Measurements from ENCODE around the gene RPRD2. TPM values are rescaled to one million over a fixed set of nuclear protein-coding genes. Genes with fewer than 3 reads are reported as not detected.

The RPRD2 gene
- total RNA-seq, 1 donor from 2014 or later, result 26.0 TPM

DNA sequence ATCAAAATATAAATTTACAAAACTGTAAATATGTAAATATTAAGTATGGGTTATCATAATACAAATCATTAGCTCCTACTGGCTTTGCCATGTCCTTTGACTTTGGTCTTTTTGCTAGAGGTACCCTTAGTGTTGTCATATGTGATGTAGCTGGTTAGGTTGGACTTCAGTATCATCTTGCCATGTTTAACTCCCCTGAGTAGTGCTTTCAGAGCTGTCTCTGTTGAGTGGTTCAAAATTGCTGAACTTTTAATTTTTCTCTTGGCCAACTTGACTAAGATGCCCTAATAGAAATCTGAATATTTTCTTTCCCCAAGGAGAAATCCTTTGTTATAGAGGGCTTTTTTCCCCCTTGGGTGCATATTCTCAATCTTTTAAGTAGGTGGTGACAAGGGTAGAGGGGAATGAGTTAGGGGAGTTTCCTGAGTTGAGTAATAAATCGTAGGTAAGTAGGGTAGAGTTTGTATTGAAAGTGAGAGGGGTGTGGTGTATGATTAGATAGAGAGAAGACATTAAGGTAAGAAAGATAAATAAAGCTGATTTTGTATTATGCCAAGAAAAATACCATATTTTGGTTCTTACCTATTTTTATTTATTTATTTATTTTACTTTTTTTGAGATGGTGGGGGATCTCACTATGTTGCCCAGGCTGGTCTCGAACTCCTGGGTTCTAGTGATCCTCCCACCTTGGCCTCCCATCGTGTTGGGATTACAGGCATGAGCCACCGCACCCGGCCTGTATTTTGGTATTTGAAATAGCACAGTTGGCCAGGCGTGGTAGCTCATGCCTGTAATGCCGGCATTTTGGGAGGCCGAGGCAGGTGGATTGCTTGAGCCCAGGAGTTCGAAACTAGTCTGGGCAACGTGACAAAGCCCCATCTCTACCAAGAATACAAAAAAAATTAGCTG is 21.8 kb downstream of the RPRD2 start:
- Mint-ChIP-seq H3K36me3 (ENCODE audit: low read depth, unreplicated experiment) (no peaks in the 10 kb centered on the region), H3K27me3 (ENCODE audit: low read depth, unreplicated experiment) (no peaks in the 10 kb centered on the region), H3K4me1 (ENCODE audit: low read depth, unreplicated experiment) (peaks cover 7% of the 10 kb centered on the region), H3K27ac (ENCODE audit: unreplicated experiment) (no peak overlapping the region), H3K9me3 (ENCODE audit: unreplicated experiment) (no peaks in the 10 kb centered on the region), H3K4me3 (ENCODE audit: unreplicated experiment) (no peak overlapping the region)
- Histone ChIP-seq H3K27ac (ENCODE audit: low read depth, low read length) (no peak overlapping the region), H4K20me1 (ENCODE audit: insufficient read depth, low read length) (peaks cover 65% of the 10 kb centered on the region), H3K79me2 (ENCODE audit: insufficient read depth, low read length) (peaks cover 94% of the 10 kb centered on the region), H3K9ac (ENCODE audit: low read length) (no peak overlapping the region), H3K9me3 (ENCODE audit: insufficient read depth, low read depth, low read length) (no peaks in the 10 kb centered on the region), H3K4me3 (ENCODE audit: insufficient read depth, low read depth, low read length) (no peak overlapping the region), H3K27me3 (ENCODE audit: insufficient read depth, low read length) (no peaks in the 10 kb centered on the region), H3K4me1 (ENCODE audit: insufficient read depth, low read length) (no peaks in the 10 kb centered on the region), H2AFZ (ENCODE audit: low read depth, low read length) (no peak overlapping the region), H3K36me3 (ENCODE audit: insufficient read depth, low read length) (no peaks in the 10 kb centered on the region), H3K4me2 (ENCODE audit: low read length) (no peak overlapping the region)
- TF ChIP-seq, protein P1, sequence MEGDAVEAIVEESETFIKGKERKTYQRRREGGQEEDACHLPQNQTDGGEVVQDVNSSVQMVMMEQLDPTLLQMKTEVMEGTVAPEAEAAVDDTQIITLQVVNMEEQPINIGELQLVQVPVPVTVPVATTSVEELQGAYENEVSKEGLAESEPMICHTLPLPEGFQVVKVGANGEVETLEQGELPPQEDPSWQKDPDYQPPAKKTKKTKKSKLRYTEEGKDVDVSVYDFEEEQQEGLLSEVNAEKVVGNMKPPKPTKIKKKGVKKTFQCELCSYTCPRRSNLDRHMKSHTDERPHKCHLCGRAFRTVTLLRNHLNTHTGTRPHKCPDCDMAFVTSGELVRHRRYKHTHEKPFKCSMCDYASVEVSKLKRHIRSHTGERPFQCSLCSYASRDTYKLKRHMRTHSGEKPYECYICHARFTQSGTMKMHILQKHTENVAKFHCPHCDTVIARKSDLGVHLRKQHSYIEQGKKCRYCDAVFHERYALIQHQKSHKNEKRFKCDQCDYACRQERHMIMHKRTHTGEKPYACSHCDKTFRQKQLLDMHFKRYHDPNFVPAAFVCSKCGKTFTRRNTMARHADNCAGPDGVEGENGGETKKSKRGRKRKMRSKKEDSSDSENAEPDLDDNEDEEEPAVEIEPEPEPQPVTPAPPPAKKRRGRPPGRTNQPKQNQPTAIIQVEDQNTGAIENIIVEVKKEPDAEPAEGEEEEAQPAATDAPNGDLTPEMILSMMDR (IDR thresholded peaks at IDR 0.05; ENCODE audit: insufficient read depth, low read depth, low read length), result no peak
- TF ChIP-seq EZH2 (IDR thresholded peaks at IDR 0.05; ENCODE audit: insufficient read depth, low read length), result no peak
- no peak for DNase-seq (ENCODE audit: low read depth)
- FAIRE-seq, result no peak

DNA sequence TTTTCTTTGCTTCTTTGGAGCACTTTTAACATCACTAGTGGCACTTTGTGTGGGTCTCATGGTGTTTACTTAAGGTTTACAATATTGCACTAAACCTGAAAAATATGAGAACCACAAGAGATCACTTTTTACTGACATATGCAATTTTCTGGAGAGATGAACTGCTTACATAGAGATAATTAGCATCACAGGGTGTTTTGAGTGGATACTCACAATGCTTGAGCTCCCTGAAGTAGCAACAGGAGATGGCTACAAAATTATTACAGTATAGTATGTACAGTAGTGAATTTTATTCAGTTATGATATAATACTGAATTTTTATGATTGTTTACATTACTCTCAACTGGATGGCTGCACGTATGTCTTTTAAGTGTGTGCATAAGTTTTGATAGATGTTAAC is 22.6 kb downstream of the RPRD2 start:
- no peaks in the 10 kb centered on the region for H3K36me3 ChIP-seq (ENCODE audit: insufficient read depth, low read length)
- H3K27ac Mint-ChIP-seq (ENCODE audit: unreplicated experiment), result no peak overlapping the region
- no peak overlapping the region for H3K27ac ChIP-seq (ENCODE audit: low read depth, low read length)
- no peak overlapping the region for H2AFZ ChIP-seq (ENCODE audit: low read depth, low read length)
- no peaks in the 10 kb centered on the region for H3K27me3 ChIP-seq (ENCODE audit: insufficient read depth, low read length)
- no peak overlapping the region for H3K4me3 ChIP-seq (ENCODE audit: insufficient read depth, low read depth, low read length)
- no peaks in the 10 kb centered on the region for H3K9me3 Mint-ChIP-seq (ENCODE audit: unreplicated experiment)
- no peak overlapping the region for H3K4me3 Mint-ChIP-seq (ENCODE audit: unreplicated experiment)
- H3K4me2 ChIP-seq (ENCODE audit: low read length), result no peak overlapping the region
- H4K20me1 ChIP-seq (ENCODE audit: insufficient read depth, low read length), result peaks cover 60% of the 10 kb centered on the region
- H3K9ac ChIP-seq (ENCODE audit: low read length), result no peak overlapping the region
- peaks cover 91% of the 10 kb centered on the region for H3K79me2 ChIP-seq (ENCODE audit: insufficient read depth, low read length)
- FAIRE-seq (no peak), DNase-seq (ENCODE audit: low read depth) (no peak)
- H3K36me3 Mint-ChIP-seq (ENCODE audit: low read depth, unreplicated experiment), result no peaks in the 10 kb centered on the region
- TF ChIP-seq EZH2 (IDR thresholded peaks at IDR 0.05; ENCODE audit: insufficient read depth, low read length), result no peak
- TF ChIP-seq, protein P1 (IDR thresholded peaks at IDR 0.05; ENCODE audit: insufficient read depth, low read depth, low read length), result no peak
- peaks cover 7% of the 10 kb centered on the region for H3K4me1 Mint-ChIP-seq (ENCODE audit: low read depth, unreplicated experiment)
- no peaks in the 10 kb centered on the region for H3K4me1 ChIP-seq (ENCODE audit: insufficient read depth, low read length)
- no peaks in the 10 kb centered on the region for H3K27me3 Mint-ChIP-seq (ENCODE audit: low read depth, unreplicated experiment)
- H3K9me3 ChIP-seq (ENCODE audit: insufficient read depth, low read depth, low read length), result no peaks in the 10 kb centered on the region

DNA sequence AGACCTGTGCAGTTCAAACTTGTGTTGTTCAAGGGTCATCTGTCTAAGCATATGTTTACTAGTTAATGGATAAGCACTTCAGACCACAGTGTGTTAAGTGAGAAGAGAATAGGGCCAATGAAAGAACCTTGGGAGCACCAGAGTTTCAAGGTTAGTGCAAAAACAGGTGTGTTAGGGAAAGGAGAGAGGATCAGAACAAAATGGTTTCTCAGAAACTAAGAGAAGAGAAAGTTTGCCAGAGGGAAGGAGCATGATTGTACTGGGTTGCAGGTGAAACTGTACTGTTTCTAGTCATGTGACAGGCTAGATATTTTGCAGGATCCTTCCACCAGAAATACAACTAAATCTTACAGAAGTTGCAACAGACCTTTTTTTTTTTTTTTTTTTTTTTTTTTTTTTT is 23.3 kb downstream of the RPRD2 start:
- peaks cover 64% of the 10 kb centered on the region for H4K20me1 ChIP-seq (ENCODE audit: insufficient read depth, low read length)
- H3K79me2 ChIP-seq (ENCODE audit: insufficient read depth, low read length), result peaks cover 90% of the 10 kb centered on the region
- no peaks in the 10 kb centered on the region for H3K27me3 Mint-ChIP-seq (ENCODE audit: low read depth, unreplicated experiment)
- H3K36me3 Mint-ChIP-seq (ENCODE audit: low read depth, unreplicated experiment), result no peaks in the 10 kb centered on the region
- H3K36me3 ChIP-seq (ENCODE audit: insufficient read depth, low read length), result no peaks in the 10 kb centered on the region
- H3K4me1 ChIP-seq (ENCODE audit: insufficient read depth, low read length), result no peaks in the 10 kb centered on the region
- no peak overlapping the region for H3K27ac ChIP-seq (ENCODE audit: low read depth, low read length)
- H3K4me3 Mint-ChIP-seq (ENCODE audit: unreplicated experiment), result no peak overlapping the region
- no peak overlapping the region for H3K4me2 ChIP-seq (ENCODE audit: low read length)
- TF ChIP-seq EZH2 (IDR thresholded peaks at IDR 0.05; ENCODE audit: insufficient read depth, low read length), result no peak
- TF ChIP-seq, protein P1 (IDR thresholded peaks at IDR 0.05; ENCODE audit: insufficient read depth, low read depth, low read length), result no peak
- H3K9me3 ChIP-seq (ENCODE audit: insufficient read depth, low read depth, low read length), result no peaks in the 10 kb centered on the region
- no peaks in the 10 kb centered on the region for H3K9me3 Mint-ChIP-seq (ENCODE audit: unreplicated experiment)
- H3K27me3 ChIP-seq (ENCODE audit: insufficient read depth, low read length), result no peaks in the 10 kb centered on the region
- no peak overlapping the region for H3K9ac ChIP-seq (ENCODE audit: low read length)
- no peak overlapping the region for H2AFZ ChIP-seq (ENCODE audit: low read depth, low read length)
- FAIRE-seq (no peak), DNase-seq (ENCODE audit: low read depth) (no peak)
- peaks cover 7% of the 10 kb centered on the region for H3K4me1 Mint-ChIP-seq (ENCODE audit: low read depth, unreplicated experiment)
- no peak overlapping the region for H3K4me3 ChIP-seq (ENCODE audit: insufficient read depth, low read depth, low read length)
- H3K27ac Mint-ChIP-seq (ENCODE audit: unreplicated experiment), result no peak overlapping the region

Measured in astrocyte (in vitro differentiated cells and primary cell).